ENCODE results near the gene CDC45.

- TF ChIP-seq CTCF (IDR thresholded peaks at IDR 0.05 in 4 of 5, conservative IDR thresholded peaks at IDR 0.05 in 1 of 5) (no peak), POLR2A (IDR thresholded peaks at IDR 0.05) (no peak)
These were observed 26.0 kb upstream of the CDC45 start for GRCh38 chr22:19453718-19454117.
